Amniotic epithelial cell (primary cell): ENCODE data around the gene SAMD4A.

Experiments
- DNase-seq: peaks from one replicate; pipeline ENCODE4 v3.0.0-alpha.2; 2010; ENCODE audit warnings: low read depth

Gene SAMD4A

GRCh38 chr14:54632452-54632851 lies 65.5 kb downstream of the SAMD4A start:
- DNase-seq: no peak

GRCh38 chr14:54633076-54633475 lies 66.1 kb downstream of the SAMD4A start:
- no peak for DNase-seq

- DNase-seq: no peak
Observed at GRCh38 chr14:54637270-54638134, 70.6 kb downstream of the SAMD4A start.

GRCh38 chr14:54638135-54638446 lies 71.2 kb downstream of the SAMD4A start:
- peak; percentile 83 for DNase-seq

GRCh38 chr14:54639611-54640010 lies 72.7 kb downstream of the SAMD4A start:
- no peak for DNase-seq

GRCh38 chr14:54640506-54640905 lies 73.6 kb downstream of the SAMD4A start:
- no peak for DNase-seq

GRCh38 chr14:54642121-54642520 lies 75.2 kb downstream of the SAMD4A start:
- DNase-seq: no peak

- peak; percentile 40 for DNase-seq
Observed at GRCh38 chr14:54642801-54643695, 76.1 kb downstream of the SAMD4A start.

GRCh38 chr14:54643696-54644176 lies 76.8 kb downstream of the SAMD4A start:
- no peak for DNase-seq

- DNase-seq: no peak
Observed at GRCh38 chr14:54645639-54646038, 78.7 kb downstream of the SAMD4A start.

GRCh38 chr14:54646626-54647025 lies 79.7 kb downstream of the SAMD4A start:
- DNase-seq: no peak

GRCh38 chr14:54647378-54647777 lies 80.5 kb downstream of the SAMD4A start:
- no peak for DNase-seq

- DNase-seq: no peak
Observed at GRCh38 chr14:54649056-54649455, 82.1 kb downstream of the SAMD4A start.

- peak; percentile 58 for DNase-seq
Observed at GRCh38 chr14:54650331-54650958, 83.5 kb downstream of the SAMD4A start.

- no peak for DNase-seq
Observed at GRCh38 chr14:54650959-54651351, 84.0 kb downstream of the SAMD4A start.

GRCh38 chr14:54651649-54652048 lies 84.7 kb downstream of the SAMD4A start:
- DNase-seq: no peak

- DNase-seq: peak; percentile 99
Observed at GRCh38 chr14:54652188-54652587, 85.3 kb downstream of the SAMD4A start.

GRCh38 chr14:54652605-54653052 lies 85.7 kb downstream of the SAMD4A start:
- DNase-seq: peak; percentile 39

GRCh38 chr14:54653712-54654469 lies 87.0 kb downstream of the SAMD4A start:
- DNase-seq: peak; percentile 78

- DNase-seq: no peak
Observed at GRCh38 chr14:54654605-54655004, 87.7 kb downstream of the SAMD4A start.

- no peak for DNase-seq
Observed at GRCh38 chr14:54658836-54659235, 91.9 kb downstream of the SAMD4A start.

GRCh38 chr14:54659365-54659764 lies 92.4 kb downstream of the SAMD4A start:
- no peak for DNase-seq
